NCI-H1417 (cell line): ENCODE measurements around the gene GABRB1.

Experiments
- DNase-seq, 3 experiments: peaks; one replicate each; lab custom pipeline; 2025; lab: John Stamatoyannopoulos, UW

GABRB1 gene

DNA sequence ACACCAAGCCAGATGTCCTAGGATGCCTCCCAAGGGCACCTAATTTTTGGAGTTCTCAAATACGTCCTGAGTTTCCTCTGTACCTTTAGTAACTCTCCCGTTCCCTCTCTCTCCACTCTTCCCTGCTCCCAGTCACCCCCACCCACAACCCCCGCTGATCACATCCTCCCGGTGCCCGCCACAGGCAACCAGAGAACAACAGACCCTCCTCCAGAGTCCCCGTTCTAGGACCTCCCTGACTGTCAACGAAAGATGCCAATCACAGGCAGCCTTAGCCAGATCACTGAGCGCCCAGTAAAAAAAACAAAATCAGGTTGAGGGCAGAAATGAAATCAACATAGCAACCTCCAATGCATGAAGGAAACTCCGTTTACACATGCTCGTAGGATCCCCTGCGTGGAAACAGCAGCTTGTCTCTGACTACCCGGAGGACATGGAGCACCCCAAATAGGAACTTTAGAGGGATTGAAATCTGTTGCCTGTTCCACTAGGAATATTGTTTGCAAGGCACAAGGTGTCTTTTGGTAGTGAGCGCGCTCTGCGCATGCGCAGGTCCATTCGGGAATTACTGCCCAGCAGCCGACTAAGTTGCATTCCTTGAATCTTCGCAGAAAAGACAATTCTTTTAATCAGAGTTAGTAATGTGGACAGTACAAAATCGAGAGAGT is at the start of gene GABRB1:
Gene GABRB1 (plus strand): TSS at position 557 of the 668 bp plus-strand sequence.
- no peak for DNase-seq

DNA sequence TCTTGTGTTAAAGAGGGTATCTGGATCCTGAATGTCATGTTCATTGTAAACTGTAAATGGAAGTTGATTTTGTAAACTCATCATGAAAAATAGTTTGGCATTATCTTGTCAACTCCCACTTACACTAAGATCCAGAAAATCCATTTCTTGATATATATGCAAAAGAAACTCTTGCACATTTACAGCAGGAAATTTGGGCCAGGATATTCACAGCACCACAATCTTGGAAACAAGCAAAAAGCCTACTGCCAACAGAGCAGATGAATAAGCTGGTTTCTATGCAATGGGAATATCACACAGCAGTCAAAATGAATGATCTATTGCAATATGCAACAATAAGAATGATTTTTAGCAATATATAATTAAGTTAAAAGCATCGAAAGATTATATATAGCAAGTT is 46.6 kb upstream of the GABRB1 start:
- no peak for DNase-seq

- DNase-seq, result no peak
These were observed 44.3 kb upstream of the GABRB1 start for GRCh38 chr4:46986922-46987638.

DNA sequence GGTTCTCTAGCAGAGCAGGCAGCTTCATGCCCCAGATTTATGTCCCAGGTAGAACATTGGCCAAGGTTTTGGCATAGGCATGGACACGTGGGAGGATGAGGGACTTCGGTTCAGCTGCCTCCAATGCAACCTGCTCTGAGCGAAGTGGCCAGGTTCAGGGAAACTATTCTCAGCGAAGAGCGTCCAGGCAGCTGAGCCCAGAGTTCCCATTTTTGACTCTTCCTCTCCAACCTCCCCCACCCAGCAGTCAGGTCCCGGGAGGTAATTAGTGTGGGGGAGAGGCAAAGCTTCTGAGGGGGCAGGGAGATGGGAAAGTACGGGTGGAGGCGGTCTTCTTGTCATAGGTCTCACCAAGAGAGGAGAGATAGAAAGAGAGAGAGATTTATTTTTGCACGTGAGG is 39.0 kb upstream of the GABRB1 start:
- no peak for DNase-seq

DNA sequence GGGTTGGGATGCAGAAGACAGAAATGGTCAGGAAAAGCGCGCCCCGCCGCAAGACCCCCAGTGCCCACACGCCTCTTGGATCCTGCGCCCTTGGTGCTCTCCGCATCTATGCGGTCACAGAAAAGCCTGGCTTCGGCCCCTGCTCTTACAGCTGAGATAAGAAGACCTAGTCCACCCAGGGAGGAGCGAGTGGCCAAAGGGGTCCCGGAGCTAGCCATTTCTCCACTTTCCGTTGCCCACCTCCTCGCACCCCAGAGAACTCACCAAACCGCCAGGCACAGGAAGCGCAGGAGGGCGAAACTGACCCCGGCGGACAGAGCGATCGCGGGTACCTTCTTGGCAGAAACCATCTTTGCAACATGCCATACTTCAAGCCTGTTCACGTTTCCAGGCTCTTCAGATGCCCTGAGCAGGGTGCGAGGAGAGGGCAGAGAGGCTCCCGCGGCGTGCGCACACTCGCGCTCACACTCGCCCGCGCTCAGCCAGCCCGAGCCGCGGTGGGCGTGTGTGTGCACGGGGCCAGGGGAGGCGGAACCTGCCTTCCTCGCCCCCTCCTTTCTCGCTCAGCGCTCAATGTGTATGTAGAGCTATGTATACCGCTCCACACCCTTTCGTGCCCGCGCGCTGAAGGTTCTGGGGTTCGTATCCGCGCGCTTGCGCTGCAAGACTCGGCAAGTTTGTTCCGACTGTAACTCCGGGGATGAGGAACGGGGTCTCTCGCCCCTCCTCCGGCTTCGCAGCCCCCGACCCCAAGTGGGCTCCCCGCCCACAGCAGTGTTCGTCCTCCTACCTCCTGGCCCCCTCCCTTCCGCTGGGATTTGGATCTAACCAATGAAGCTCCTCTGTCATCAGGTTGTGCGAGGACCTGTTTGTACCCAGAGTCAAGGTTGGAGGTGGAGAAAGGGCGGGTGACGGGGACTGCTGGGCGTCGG is 38.0 kb upstream of the GABRB1 start, which contains the start of gene GABRA4:
Gene GABRA4 (minus strand): TSS at position 507 of the 932 bp plus-strand sequence. CDS start 157 bp downstream, at position 350.
- DNase-seq, result no peak

DNA sequence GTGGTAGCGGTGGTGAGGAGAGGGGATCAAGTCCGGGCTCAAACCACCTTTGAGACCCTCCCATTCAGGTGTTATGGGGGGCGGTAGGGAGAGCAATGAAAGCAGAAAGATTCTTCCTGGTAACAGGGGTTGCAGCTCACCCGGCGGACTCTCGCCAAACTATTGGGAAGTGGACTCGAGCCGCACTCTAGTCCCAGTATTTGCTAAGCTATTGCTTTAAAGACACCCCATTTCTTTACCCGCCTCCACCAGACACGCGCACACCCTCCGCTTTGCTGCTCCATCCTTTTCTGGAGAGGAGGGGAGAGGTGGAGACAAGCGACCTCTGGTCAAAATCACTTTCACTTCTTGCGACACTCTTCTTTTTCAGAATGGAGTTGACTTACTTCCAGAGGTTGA is 37.4 kb upstream of the GABRB1 start:
- no peak for DNase-seq

GRCh38 chr4:46999566-46999965 is 31.8 kb upstream of the GABRB1 start:
- DNase-seq, result no peak

DNA sequence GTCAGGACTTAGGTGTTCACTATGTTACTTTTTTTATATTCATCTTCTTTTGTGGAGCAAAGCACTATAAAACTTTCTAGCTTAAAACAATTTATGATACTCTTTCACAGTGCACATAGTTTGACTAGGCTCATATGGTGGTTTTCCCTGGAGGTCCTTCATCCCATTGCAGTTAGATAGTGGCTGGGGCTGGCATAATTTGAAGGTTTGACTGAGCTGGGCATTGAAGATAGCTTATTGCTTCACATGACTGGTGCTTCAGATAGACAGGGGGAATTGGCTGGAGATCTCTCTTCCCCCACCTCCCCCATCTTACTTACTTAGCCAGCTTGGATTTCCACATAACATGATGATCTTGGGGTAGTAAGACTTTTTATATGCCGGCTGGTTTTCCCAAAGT is 31.0 kb upstream of the GABRB1 start:
- no peak for DNase-seq

DNA sequence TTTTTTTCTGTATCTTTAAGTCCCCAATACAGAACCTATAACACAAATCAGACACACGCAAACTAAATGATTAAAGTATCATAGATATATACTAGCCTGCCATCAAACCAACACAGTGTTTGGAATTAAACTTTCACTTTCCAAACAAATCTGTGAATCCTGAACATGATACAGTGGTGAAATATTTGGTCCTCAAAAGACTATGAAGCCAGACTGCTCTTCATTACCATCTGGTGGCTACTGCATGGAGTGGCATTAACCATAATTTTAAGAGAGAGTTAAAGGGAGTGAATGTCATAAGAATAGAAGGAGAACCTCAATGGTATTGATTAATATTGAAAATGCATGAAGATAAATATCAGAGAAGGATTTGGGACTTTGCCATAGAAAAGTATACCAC is 28.8 kb upstream of the GABRB1 start:
- DNase-seq, result peak in 1 of 3 experiments; percentile 39

DNA sequence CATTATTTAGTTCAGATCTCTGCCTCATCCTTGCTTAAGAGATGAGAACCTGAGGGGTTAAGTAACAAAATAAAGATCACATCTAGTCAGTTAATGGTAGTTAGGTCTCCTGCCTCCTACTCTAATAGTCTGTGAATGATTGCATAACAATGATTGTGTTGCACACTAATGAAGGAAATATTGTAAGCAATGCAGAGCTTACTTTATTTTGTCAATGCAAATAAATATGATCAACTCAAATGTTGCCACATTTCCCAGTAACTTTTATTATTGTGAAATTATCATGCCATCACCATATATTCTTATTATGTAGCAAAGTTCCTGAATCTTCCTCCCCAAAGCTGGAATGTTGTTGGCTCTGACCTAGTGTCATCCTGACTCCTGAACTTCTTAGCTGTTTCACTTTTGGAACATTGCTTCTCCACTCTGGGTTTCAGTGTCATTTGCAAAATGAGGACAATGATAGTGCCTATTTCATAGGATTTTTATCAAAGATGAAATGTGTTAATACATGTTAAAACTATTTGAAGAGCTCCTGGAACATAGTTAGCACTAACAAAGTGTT is 20.9 kb upstream of the GABRB1 start:
- DNase-seq, result no peak

DNA sequence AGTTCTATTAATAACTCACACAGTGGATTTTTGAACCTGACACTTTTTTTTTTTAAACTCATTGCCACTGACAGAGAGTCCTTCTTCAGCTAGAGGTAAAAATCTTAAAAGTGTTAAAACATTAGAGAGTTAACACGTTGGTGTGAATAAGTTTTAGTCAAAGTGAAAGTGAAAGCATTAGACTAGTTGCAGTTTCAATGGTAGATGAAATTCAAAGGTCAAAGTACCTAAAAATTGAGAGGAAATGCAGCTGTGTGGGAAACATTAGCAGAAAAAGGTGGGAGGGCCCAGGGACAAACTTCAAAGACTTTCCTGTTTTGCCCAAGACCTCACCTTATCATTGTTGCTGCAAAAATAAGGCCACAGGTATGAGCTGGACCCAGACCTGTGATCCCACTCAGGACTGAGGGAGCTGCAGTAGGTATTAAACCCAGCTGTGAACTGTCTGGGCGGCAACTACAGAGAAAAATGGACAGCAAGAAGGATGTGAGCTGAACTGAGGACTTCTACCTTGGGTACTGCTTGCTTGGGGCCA is 20.4 kb upstream of the GABRB1 start:
- no peak for DNase-seq

- no peak for DNase-seq
These were observed 18.7 kb upstream of the GABRB1 start for GRCh38 chr4:47012676-47013075.

DNA sequence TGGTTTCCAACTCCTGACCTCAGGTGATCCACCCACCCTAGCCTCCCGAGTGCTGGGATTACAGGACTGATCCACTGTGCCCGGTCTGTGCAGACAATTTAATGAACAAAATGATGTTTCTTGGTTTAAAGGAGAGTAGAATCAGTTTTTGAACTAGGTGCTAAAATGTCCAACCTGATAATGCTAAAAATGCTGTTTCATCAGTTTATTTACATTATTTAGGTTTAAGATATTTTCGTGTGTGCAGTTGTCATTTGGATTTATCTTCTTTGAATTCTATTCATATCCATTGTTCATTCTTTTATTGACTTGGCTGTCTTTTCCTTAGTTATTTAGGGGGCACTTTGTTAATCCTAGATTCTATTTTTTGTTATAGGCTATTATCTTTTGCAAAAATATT is 18.0 kb upstream of the GABRB1 start:
- no peak for DNase-seq

- DNase-seq, result no peak
These were observed 14.3 kb upstream of the GABRB1 start for GRCh38 chr4:47017081-47017480.

DNA sequence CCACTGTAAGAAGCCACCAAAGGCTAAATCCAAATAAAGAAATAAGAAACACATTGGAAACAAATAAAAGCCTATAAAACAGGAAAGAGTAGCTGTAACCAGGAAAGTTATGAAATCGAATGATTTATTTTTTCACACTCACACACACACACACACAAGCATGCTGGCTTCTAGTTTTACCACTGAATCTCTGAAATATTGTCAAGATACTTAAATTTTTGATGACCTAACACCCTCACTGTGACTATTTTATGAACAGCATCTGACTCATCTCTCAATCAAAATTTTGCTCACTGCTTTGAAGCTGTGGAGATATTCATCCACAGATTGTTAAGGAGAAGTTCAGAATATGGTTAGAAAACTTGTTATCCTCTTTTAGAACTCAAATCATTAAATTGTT is 13.9 kb upstream of the GABRB1 start:
- DNase-seq, result no peak

GRCh38 chr4:47031751-47032404 is 511 bp downstream of the GABRB1 start:
- DNase-seq, result no peak

GRCh38 chr4:47032405-47033106 is 1.2 kb downstream of the GABRB1 start:
- DNase-seq, result peak in 2 of 3 experiments; percentile 53 to 68

DNA sequence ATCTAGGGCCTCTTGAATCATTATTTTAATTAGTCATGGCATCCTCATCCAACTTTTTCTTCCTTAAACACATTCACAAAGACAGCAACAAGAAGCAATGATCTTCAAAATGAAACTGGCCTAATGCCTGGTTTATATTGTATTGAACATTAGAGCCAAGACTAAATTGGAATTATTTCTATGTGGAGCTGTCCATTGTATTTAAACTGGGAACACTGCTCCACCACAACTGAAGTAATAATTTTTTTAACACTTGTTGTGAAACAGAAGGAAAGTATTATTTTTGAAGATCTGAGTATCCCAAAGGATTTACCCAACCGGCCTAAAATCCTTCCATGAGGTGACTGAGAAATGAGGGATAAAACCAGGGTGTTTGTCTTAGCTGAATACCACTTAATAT is 6.9 kb downstream of the GABRB1 start:
- DNase-seq, result no peak

- DNase-seq, result no peak
These were observed 9.5 kb downstream of the GABRB1 start for GRCh38 chr4:47040828-47041227.

DNA sequence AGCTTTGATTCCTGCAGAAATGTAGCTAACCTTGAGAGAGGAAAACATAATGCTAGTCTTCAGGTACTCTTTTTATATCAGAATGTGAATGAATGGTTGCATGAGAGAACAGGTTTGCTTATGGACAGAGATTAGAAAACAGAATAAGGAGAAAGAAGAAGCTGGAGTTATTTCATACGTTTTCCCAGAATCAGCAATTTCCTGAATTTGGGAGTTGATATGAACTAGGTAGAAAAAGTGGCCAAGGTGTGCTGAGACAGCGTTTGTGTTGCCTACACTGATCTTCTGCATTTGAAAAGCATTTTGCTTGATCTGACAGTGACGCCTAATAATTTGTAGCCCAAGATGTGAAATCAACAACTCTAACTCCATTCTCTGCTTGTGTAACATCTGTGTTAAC is 12.5 kb downstream of the GABRB1 start:
- no peak for DNase-seq

- DNase-seq, result no peak
These were observed 13.9 kb downstream of the GABRB1 start for GRCh38 chr4:47045261-47045660.
